ENCODE results near the gene STAU1.

DNA sequence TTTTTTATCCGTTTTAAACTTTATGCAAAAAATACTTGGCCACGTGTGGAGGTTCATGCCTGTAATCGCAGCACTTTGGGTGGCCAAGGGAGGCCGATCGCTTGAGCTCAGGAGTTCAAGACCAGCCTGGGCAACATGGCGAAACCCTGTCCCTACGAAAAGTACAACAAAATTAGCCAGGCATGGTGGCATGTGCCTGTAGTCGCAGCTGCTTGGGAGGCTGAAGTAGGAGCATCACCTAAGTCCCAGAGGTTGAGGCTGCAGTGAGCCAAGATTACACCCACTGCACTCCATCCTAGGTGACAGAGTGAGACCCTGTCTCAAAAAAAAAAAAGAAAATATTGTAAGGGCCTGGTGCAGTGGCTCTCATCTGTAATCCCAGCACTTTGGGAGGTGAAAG, 97.0 kb downstream of the STAU1 start:
- TF ChIP-seq EZH2phosphoT487 (IDR thresholded peaks at IDR 0.05; ENCODE audit: borderline replicate concordance, low read depth) (no peak), RFX5 (IDR thresholded peaks at IDR 0.05; ENCODE audit: low read length) (no peak), MXI1 (IDR thresholded peaks at IDR 0.05; ENCODE audit: low read depth, low read length) (no peak), POLR2AphosphoS5 (IDR thresholded peaks at IDR 0.05; ENCODE audit: low read depth, low read length) (no peak)
- TF ChIP-seq, protein P1, sequence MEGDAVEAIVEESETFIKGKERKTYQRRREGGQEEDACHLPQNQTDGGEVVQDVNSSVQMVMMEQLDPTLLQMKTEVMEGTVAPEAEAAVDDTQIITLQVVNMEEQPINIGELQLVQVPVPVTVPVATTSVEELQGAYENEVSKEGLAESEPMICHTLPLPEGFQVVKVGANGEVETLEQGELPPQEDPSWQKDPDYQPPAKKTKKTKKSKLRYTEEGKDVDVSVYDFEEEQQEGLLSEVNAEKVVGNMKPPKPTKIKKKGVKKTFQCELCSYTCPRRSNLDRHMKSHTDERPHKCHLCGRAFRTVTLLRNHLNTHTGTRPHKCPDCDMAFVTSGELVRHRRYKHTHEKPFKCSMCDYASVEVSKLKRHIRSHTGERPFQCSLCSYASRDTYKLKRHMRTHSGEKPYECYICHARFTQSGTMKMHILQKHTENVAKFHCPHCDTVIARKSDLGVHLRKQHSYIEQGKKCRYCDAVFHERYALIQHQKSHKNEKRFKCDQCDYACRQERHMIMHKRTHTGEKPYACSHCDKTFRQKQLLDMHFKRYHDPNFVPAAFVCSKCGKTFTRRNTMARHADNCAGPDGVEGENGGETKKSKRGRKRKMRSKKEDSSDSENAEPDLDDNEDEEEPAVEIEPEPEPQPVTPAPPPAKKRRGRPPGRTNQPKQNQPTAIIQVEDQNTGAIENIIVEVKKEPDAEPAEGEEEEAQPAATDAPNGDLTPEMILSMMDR (IDR thresholded peaks at IDR 0.05) = no peak
- TF ChIP-seq, protein P2, sequence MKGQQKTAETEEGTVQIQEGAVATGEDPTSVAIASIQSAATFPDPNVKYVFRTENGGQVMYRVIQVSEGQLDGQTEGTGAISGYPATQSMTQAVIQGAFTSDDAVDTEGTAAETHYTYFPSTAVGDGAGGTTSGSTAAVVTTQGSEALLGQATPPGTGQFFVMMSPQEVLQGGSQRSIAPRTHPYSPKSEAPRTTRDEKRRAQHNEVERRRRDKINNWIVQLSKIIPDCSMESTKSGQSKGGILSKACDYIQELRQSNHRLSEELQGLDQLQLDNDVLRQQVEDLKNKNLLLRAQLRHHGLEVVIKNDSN (IDR thresholded peaks at IDR 0.05; ENCODE audit: borderline replicate concordance, low read depth) = no peak
